ENCODE results near the gene PZP. TPM values are rescaled to one million over a fixed set of nuclear protein-coding genes. Genes with fewer than 3 reads are reported as not detected.

PZP gene
- total RNA-seq, 1 experiment from 2014 or later: not detected

DNA sequence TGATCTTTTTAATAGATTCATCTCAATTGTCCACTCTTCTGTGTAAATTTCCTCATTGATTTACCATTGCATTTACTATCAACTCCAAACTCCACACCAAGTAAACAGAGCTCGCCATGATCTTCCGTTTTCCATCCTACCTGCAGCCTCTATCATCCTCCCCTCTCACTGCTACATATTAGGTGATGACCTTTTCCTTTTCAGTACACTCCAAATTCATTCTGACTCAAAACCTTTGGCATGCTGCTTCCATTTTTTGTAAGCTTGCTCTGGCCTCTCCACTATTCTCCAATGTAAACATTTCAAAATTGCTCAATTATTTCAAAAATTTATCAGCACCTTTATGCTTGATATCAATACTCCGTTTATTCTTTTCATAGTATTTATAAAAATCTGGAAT is 40.2 kb upstream of the PZP start:
- peaks cover 4% of the 10 kb centered on the region; the same call in 1 of the 2 replicates for H3K27me3 Mint-ChIP-seq (ENCODE audit: low read depth)
- Histone ChIP-seq H3K23me2 (ENCODE audit: insufficient read length, low read depth, low read length, poor library complexity, severe bottlenecking) (no peaks in the 10 kb centered on the region), H4K5ac (ENCODE audit: insufficient read length, low read depth, low read length) (no peak overlapping the region), H3K79me1 (ENCODE audit: insufficient read depth, low read depth, low read length, poor library complexity, severe bottlenecking) (no peaks in the 10 kb centered on the region), H3K4me1 (ENCODE audit: insufficient read depth, low read length) (no peaks in the 10 kb centered on the region), H3K27me3 (ENCODE audit: insufficient read depth, low read length) (no peaks in the 10 kb centered on the region), H2AK5ac (ENCODE audit: insufficient read length, low read length) (no peak overlapping the region), H4K20me1 (ENCODE audit: control insufficient read depth, insufficient read depth, insufficient read length) (no peaks in the 10 kb centered on the region), H3K9ac (ENCODE audit: extremely low read depth, insufficient read length, low read length) (no peak overlapping the region), H3K4ac (ENCODE audit: low read depth, low read length) (no peak overlapping the region), H4K8ac (replicated peaks; ENCODE audit: insufficient read length, low read depth, low read length) (no peak overlapping the region), H3K18ac (ENCODE audit: insufficient read length, low read depth, low read length) (no peak overlapping the region), H3K14ac (ENCODE audit: insufficient read depth, low read length) (no peak overlapping the region), H3K79me2 (ENCODE audit: insufficient read depth, low read length) (no peaks in the 10 kb centered on the region), H3T11ph (ENCODE audit: low read length) (no peak overlapping the region), H2BK120ac (ENCODE audit: low read depth, low read length, poor library complexity, severe bottlenecking) (no peak overlapping the region), H2BK15ac (ENCODE audit: low read depth, low read length) (no peak overlapping the region), H3K9me3 (ENCODE audit: control insufficient read depth, low read depth, low read length) (no peaks in the 10 kb centered on the region), H2BK5ac (ENCODE audit: insufficient read length, low read length) (no peak overlapping the region), H4K91ac (ENCODE audit: insufficient read length, low read depth, low read length) (no peak overlapping the region), H2BK12ac (ENCODE audit: insufficient read length, low read depth, low read length) (no peak overlapping the region), H3K4me2 (ENCODE audit: insufficient read depth, insufficient read length, low read length) (no peak overlapping the region), H2AFZ (ENCODE audit: low read length) (no peak overlapping the region), H2BK20ac (ENCODE audit: low read depth, low read length, poor library complexity, severe bottlenecking) (no peak overlapping the region), H3K56ac (ENCODE audit: insufficient read length, low read depth, low read length) (no peak overlapping the region), H3K27ac (ENCODE audit: insufficient read length, low read depth, low read length) (no peak overlapping the region), H3K23ac (ENCODE audit: insufficient read length, low read depth, low read length) (no peak overlapping the region)
- no peaks in the 10 kb centered on the region for H3K36me3 Mint-ChIP-seq (ENCODE audit: insufficient read depth in 1 of 3, low read depth in 3 of 3)
- no peak overlapping the region for H3K27ac Mint-ChIP-seq
- TF ChIP-seq, protein P1, sequence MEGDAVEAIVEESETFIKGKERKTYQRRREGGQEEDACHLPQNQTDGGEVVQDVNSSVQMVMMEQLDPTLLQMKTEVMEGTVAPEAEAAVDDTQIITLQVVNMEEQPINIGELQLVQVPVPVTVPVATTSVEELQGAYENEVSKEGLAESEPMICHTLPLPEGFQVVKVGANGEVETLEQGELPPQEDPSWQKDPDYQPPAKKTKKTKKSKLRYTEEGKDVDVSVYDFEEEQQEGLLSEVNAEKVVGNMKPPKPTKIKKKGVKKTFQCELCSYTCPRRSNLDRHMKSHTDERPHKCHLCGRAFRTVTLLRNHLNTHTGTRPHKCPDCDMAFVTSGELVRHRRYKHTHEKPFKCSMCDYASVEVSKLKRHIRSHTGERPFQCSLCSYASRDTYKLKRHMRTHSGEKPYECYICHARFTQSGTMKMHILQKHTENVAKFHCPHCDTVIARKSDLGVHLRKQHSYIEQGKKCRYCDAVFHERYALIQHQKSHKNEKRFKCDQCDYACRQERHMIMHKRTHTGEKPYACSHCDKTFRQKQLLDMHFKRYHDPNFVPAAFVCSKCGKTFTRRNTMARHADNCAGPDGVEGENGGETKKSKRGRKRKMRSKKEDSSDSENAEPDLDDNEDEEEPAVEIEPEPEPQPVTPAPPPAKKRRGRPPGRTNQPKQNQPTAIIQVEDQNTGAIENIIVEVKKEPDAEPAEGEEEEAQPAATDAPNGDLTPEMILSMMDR (conservative IDR thresholded peaks at IDR 0.05): no peak
- no CpG with 5 or more reads among the region's 3 CpGs for WGBS (ENCODE audit: extremely low coverage, insufficient read length, low lambda C conversion rate)
- peaks cover 0 to 1% of the 10 kb centered on the region in 2 experiments; a peak in 1 of 4 replicates for H3K4me1 Mint-ChIP-seq
- no peak overlapping the region for H3K4me3 Mint-ChIP-seq
- H3K9me3 Mint-ChIP-seq: no peaks in the 10 kb centered on the region; a peak in 1 of 5 replicates
- DNase-seq: no peak

All from H9 (cell line).